Liver (tissue), 9 donors: ENCODE measurements around the gene KRT27. TPM values are rescaled to one million over a fixed set of nuclear protein-coding genes. Genes with fewer than 3 reads are reported as not detected.

Experiments used
- DNase-seq: peaks from one replicate; pipeline ENCODE4 v3.0.0-alpha.2; 2017; ENCODE audit warnings: low spot score
- H3K27ac ChIP-seq, 2 donors: one replicate each; pipeline ENCODE4 v1.7.0; 2013; ENCODE audit warnings: inconsistent platforms in 2 of 2, low read length in 2 of 2, control low read depth in 1 of 2, low read depth in 1 of 2, mild to moderate bottlenecking in 1 of 2
- H3K27me3 ChIP-seq, 4 donors: one replicate each; pipeline versions ENCODE4 v1.6.1 to v1.7.0; 2013; ENCODE audit warnings: low read length in 3 of 4, inconsistent platforms in 1 of 4, mild to moderate bottlenecking in 1 of 4, moderate library complexity in 1 of 4; ENCODE audit not compliant: control insufficient read depth in 4 of 4, insufficient read depth in 4 of 4
- H3K36me3 ChIP-seq, 4 donors: one replicate each; pipeline versions ENCODE4 v1.6.1 to v1.7.0; 2013; ENCODE audit warnings: low read length in 3 of 4, mild to moderate bottlenecking in 3 of 4, low read depth in 1 of 4, moderate library complexity in 1 of 4; ENCODE audit not compliant: control insufficient read depth in 4 of 4, insufficient read depth in 3 of 4
- H3K4me1 ChIP-seq, 4 donors: one replicate each; pipeline versions ENCODE4 v1.6.1 to v1.7.0; 2013; ENCODE audit warnings: low read length in 3 of 4, mild to moderate bottlenecking in 3 of 4, moderate library complexity in 1 of 4; ENCODE audit not compliant: control insufficient read depth in 4 of 4, insufficient read depth in 4 of 4
- H3K4me3 ChIP-seq, 3 donors: one replicate each; pipeline versions ENCODE4 v1.6.1 to v1.7.0; 2013; ENCODE audit warnings: low read length in 3 of 3, control low read depth in 1 of 3, low read depth in 1 of 3, mild to moderate bottlenecking in 1 of 3
- H3K9ac ChIP-seq, 2 donors: one replicate each; pipeline ENCODE4 v1.7.0; 2013; ENCODE audit warnings: low read length in 2 of 2, mild to moderate bottlenecking in 2 of 2, moderate library complexity in 2 of 2, control low read depth in 1 of 2, low read depth in 1 of 2
- H3K9me3 ChIP-seq, 4 donors: one replicate each; pipeline versions ENCODE4 v1.6.1 to v1.7.0; 2013; ENCODE audit warnings: low read length in 3 of 4; ENCODE audit not compliant: control insufficient read depth in 4 of 4
- EGR1 ChIP-seq, 2 donors: IDR thresholded peaks; 2 replicates each; pipeline ENCODE4 v1.6.1; 2016 to 2018; ENCODE audit warnings: antibody characterized with exemption in 2 of 2, low read depth in 2 of 2
- FOXA1 ChIP-seq: IDR thresholded peaks from 2 replicates; pipeline ENCODE4 v1.6.1; 2016; ENCODE audit warnings: antibody characterized with exemption
- FOXA2 ChIP-seq: IDR thresholded peaks from 2 replicates; pipeline ENCODE4 v1.6.1; 2016; ENCODE audit warnings: antibody characterized with exemption
- GABPA ChIP-seq, 2 donors: IDR thresholded peaks in 1 of 2; conservative IDR thresholded peaks in 1 of 2; 2 replicates each; pipeline ENCODE4 v1.6.1; 2016; ENCODE audit warnings: antibody characterized with exemption in 2 of 2, mild to moderate bottlenecking in 1 of 2, moderate library complexity in 1 of 2
- HNF4A ChIP-seq, 2 donors: conservative IDR thresholded peaks; 2 replicates each; pipeline ENCODE4 v1.6.1; 2016; ENCODE audit warnings: antibody characterized with exemption in 2 of 2, mild to moderate bottlenecking in 2 of 2
- HNF4G ChIP-seq: IDR thresholded peaks from 2 replicates; pipeline ENCODE4 v1.6.1; 2016; ENCODE audit warnings: antibody characterized with exemption
- JUND ChIP-seq, 2 donors: IDR thresholded peaks; 2 replicates each; pipeline ENCODE4 v1.6.1; 2016; ENCODE audit warnings: antibody characterized with exemption in 2 of 2
- NR2F2 ChIP-seq: IDR thresholded peaks from 2 replicates; pipeline ENCODE4 v1.6.1; 2016; ENCODE audit warnings: antibody characterized with exemption
- RAD21 ChIP-seq, 2 donors: IDR thresholded peaks; 2 replicates each; pipeline ENCODE4 v1.6.1; 2016; ENCODE audit warnings: antibody characterized with exemption in 2 of 2, mild to moderate bottlenecking in 2 of 2
- RXRA ChIP-seq, 2 donors: IDR thresholded peaks; 2 replicates each; pipeline ENCODE4 v1.6.1; 2017 to 2018; ENCODE audit warnings: antibody characterized with exemption in 2 of 2, mild to moderate bottlenecking in 1 of 2
- SP1 ChIP-seq: IDR thresholded peaks from 2 replicates; pipeline ENCODE4 v1.6.1; 2018; ENCODE audit warnings: antibody characterized with exemption, mild to moderate bottlenecking
- TAF1 ChIP-seq: conservative IDR thresholded peaks from 2 replicates; pipeline ENCODE4 v1.6.1; 2016; ENCODE audit warnings: antibody characterized with exemption, mild to moderate bottlenecking
- YY1 ChIP-seq: IDR thresholded peaks from 2 replicates; pipeline ENCODE4 v1.6.1; 2016; ENCODE audit warnings: antibody characterized with exemption, mild to moderate bottlenecking
- WGBS: extraction: QIAGEN DNeasy Blood & Tissue Kit; methylation state at CpG from one replicate; pipeline ENCODE4 v1.1.7; 2013; 5-methylcytosine and 5-hydroxymethylcytosine counted together
- polyA plus RNA-seq, 2 donors: library from polyadenylated mRNA; stranded (reverse) in 1 of 2; unstranded in 1 of 2; fragments of 200-250 nt in 1 of 2; fragments of >200 nt in 1 of 2; fragmentation: Nextera tagmentation in 1 of 2; extraction: Ambion mirVana in 1 of 2; gene quantifications; one replicate each; pipeline versions ENCODE4 v1.2.1 to v1.2.3, GENCODE V29; 2013 to 2015
- total RNA-seq, 2 donors: library from RNA; depleted of rRNA; stranded (reverse); fragments of >200 nt; gene quantifications; one replicate each; pipeline ENCODE4 v1.2.3, GENCODE V29; 2014
- TF ChIP-seq, protein P1 (sequence below): IDR thresholded peaks from 2 replicates; pipeline ENCODE4 v1.6.1; 2016; ENCODE audit warnings: antibody characterized with exemption
- TF ChIP-seq, protein P2 (sequence below): IDR thresholded peaks from 2 replicates; pipeline ENCODE4 v1.6.1; 2016; ENCODE audit warnings: antibody characterized with exemption
- TF ChIP-seq, protein P3 (sequence below): fragments of 150-350 bp; IDR thresholded peaks from 2 replicates; pipeline ENCODE4 v1.5.1; 2017; ENCODE audit warnings: improper control_type of control experiment, low read depth, low read length; ENCODE audit not compliant: missing input control
- TF ChIP-seq, protein P4 (sequence below): IDR thresholded peaks from 2 replicates; pipeline ENCODE4 v1.6.1; 2016; ENCODE audit warnings: antibody characterized with exemption, mild to moderate bottlenecking
- TF ChIP-seq, protein P5 (sequence below): IDR thresholded peaks from 2 replicates; pipeline ENCODE4 v1.6.1; 2016; ENCODE audit warnings: antibody characterized with exemption
- donor health status: healthy.
- donor health status: healthy.
- donor health status: healthy.
- donor health status: healthy.
- donor health status: healthy.

The KRT27 gene
- total and polyA plus RNA-seq, 4 donors, result not detected

DNA sequence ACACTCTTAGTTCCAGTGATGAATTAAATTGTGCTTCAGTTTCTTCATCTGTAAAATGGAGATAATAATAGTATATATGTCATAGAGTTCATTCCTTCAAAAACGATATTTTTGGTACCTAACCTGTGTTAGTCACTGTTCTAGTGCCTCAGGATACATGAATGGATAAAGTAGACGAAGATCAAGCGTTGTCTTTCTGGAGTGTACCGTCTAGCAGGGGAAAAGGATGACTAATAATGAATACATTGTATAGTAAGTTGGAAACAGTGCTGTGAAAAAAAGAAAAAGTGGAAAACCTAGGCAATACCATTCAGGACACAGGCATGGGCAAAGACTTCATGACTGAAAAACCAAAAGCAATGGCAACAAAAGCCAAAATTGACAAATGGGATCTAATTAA lies 31.5 kb upstream of the KRT27 start:
- Histone ChIP-seq H3K4me1 (peaks cover 0 to 6% (median 3%) of the 10 kb centered on the region in 4 donors), H3K27ac (no peak overlapping the region), H3K9ac (no peak overlapping the region), H3K36me3 (peaks cover 0 to 3% (median 1%) of the 10 kb centered on the region in 4 donors), H3K9me3 (no peaks in the 10 kb centered on the region), H3K4me3 (no peak overlapping the region), H3K27me3 (peaks cover 0 to 9% (median 4%) of the 10 kb centered on the region in 4 donors)
- TF ChIP-seq, protein P1, sequence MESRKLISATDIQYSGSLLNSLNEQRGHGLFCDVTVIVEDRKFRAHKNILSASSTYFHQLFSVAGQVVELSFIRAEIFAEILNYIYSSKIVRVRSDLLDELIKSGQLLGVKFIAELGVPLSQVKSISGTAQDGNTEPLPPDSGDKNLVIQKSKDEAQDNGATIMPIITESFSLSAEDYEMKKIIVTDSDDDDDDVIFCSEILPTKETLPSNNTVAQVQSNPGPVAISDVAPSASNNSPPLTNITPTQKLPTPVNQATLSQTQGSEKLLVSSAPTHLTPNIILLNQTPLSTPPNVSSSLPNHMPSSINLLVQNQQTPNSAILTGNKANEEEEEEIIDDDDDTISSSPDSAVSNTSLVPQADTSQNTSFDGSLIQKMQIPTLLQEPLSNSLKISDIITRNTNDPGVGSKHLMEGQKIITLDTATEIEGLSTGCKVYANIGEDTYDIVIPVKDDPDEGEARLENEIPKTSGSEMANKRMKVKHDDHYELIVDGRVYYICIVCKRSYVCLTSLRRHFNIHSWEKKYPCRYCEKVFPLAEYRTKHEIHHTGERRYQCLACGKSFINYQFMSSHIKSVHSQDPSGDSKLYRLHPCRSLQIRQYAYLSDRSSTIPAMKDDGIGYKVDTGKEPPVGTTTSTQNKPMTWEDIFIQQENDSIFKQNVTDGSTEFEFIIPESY, result no peak
- TF ChIP-seq RXRA (IDR thresholded peaks at IDR 0.05) (no peak), GABPA (IDR thresholded peaks at IDR 0.05 in 1 of 2, conservative IDR thresholded peaks at IDR 0.05 in 1 of 2) (no peak), YY1 (no peak), SP1 (no peak), TAF1 (no peak), RAD21 (IDR thresholded peaks at IDR 0.05) (no peak), FOXA2 (no peak), HNF4A (conservative IDR thresholded peaks at IDR 0.05) (no peak), JUND (IDR thresholded peaks at IDR 0.05) (no peak), EGR1 (IDR thresholded peaks at IDR 0.05; ENCODE audit: low read depth in 2 of 2) (no peak), NR2F2 (no peak), HNF4G (no peak), FOXA1 (no peak)
- TF ChIP-seq, protein P2, sequence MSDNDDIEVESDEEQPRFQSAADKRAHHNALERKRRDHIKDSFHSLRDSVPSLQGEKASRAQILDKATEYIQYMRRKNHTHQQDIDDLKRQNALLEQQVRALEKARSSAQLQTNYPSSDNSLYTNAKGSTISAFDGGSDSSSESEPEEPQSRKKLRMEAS, result no peak
- TF ChIP-seq, protein P3, sequence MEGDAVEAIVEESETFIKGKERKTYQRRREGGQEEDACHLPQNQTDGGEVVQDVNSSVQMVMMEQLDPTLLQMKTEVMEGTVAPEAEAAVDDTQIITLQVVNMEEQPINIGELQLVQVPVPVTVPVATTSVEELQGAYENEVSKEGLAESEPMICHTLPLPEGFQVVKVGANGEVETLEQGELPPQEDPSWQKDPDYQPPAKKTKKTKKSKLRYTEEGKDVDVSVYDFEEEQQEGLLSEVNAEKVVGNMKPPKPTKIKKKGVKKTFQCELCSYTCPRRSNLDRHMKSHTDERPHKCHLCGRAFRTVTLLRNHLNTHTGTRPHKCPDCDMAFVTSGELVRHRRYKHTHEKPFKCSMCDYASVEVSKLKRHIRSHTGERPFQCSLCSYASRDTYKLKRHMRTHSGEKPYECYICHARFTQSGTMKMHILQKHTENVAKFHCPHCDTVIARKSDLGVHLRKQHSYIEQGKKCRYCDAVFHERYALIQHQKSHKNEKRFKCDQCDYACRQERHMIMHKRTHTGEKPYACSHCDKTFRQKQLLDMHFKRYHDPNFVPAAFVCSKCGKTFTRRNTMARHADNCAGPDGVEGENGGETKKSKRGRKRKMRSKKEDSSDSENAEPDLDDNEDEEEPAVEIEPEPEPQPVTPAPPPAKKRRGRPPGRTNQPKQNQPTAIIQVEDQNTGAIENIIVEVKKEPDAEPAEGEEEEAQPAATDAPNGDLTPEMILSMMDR, result no peak
- TF ChIP-seq, protein P4, sequence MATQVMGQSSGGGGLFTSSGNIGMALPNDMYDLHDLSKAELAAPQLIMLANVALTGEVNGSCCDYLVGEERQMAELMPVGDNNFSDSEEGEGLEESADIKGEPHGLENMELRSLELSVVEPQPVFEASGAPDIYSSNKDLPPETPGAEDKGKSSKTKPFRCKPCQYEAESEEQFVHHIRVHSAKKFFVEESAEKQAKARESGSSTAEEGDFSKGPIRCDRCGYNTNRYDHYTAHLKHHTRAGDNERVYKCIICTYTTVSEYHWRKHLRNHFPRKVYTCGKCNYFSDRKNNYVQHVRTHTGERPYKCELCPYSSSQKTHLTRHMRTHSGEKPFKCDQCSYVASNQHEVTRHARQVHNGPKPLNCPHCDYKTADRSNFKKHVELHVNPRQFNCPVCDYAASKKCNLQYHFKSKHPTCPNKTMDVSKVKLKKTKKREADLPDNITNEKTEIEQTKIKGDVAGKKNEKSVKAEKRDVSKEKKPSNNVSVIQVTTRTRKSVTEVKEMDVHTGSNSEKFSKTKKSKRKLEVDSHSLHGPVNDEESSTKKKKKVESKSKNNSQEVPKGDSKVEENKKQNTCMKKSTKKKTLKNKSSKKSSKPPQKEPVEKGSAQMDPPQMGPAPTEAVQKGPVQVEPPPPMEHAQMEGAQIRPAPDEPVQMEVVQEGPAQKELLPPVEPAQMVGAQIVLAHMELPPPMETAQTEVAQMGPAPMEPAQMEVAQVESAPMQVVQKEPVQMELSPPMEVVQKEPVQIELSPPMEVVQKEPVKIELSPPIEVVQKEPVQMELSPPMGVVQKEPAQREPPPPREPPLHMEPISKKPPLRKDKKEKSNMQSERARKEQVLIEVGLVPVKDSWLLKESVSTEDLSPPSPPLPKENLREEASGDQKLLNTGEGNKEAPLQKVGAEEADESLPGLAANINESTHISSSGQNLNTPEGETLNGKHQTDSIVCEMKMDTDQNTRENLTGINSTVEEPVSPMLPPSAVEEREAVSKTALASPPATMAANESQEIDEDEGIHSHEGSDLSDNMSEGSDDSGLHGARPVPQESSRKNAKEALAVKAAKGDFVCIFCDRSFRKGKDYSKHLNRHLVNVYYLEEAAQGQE, result no peak
- TF ChIP-seq, protein P5, sequence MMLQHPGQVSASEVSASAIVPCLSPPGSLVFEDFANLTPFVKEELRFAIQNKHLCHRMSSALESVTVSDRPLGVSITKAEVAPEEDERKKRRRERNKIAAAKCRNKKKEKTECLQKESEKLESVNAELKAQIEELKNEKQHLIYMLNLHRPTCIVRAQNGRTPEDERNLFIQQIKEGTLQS, result no peak
- DNase-seq, result no peak
- 72% methylated on average over 4 of the region's 4 CpGs for WGBS
